Subcutaneous abdominal adipose tissue (tissue), 5 donors: ENCODE measurements around the gene SLC41A1.

Experiments used
- H3K27ac ChIP-seq: one replicate; pipeline ENCODE4 v1.7.0; 2013; ENCODE audit warnings: low read depth, mild to moderate bottlenecking, inconsistent platforms, low read length, moderate library complexity
- H3K27me3 ChIP-seq, 5 donors: one replicate each; pipeline ENCODE4 v1.7.0; 2013; ENCODE audit warnings: low read length in 5 of 5, inconsistent platforms in 1 of 5; ENCODE audit not compliant: control insufficient read depth in 5 of 5, insufficient read depth in 4 of 5
- H3K36me3 ChIP-seq, 5 donors: one replicate each; pipeline ENCODE4 v1.7.0; 2013; ENCODE audit warnings: low read length in 5 of 5; ENCODE audit not compliant: control insufficient read depth in 5 of 5, insufficient read depth in 5 of 5
- H3K4me1 ChIP-seq, 5 donors: one replicate each; pipeline ENCODE4 v1.7.0; 2013; ENCODE audit warnings: low read length in 5 of 5, mild to moderate bottlenecking in 3 of 5, moderate library complexity in 1 of 5; ENCODE audit not compliant: control insufficient read depth in 5 of 5, insufficient read depth in 5 of 5
- H3K4me3 ChIP-seq, 5 donors: one replicate each; pipeline ENCODE4 v1.7.0; 2013; ENCODE audit warnings: low read length in 5 of 5, low read depth in 1 of 5
- H3K9ac ChIP-seq, 5 donors: one replicate each; pipeline ENCODE4 v1.7.0; 2013; ENCODE audit warnings: low read length in 5 of 5, mild to moderate bottlenecking in 4 of 5, moderate library complexity in 3 of 5
- H3K9me3 ChIP-seq, 5 donors: one replicate each; pipeline ENCODE4 v1.7.0; 2013; ENCODE audit warnings: low read length in 5 of 5; ENCODE audit not compliant: control insufficient read depth in 5 of 5
- donor health status: healthy.
- donor health status: healthy.
- donor health status: healthy.
- donor health status: healthy.
- donor health status: healthy.

SLC41A1 gene

GRCh38 chr1:205809469-205809868 is 3.5 kb downstream of the SLC41A1 start:
- H3K4me1 ChIP-seq, result peaks cover 9 to 64% (median 53%) of the 10 kb centered on the region in 5 donors
- no peaks in the 10 kb centered on the region for H3K9me3 ChIP-seq
- no peak overlapping the region for H3K9ac ChIP-seq
- peaks cover 0 to 17% (median 13%) of the 10 kb centered on the region in 5 donors for H3K36me3 ChIP-seq
- H3K4me3 ChIP-seq, result peak overlapping the region in 2 of 5 donors; percentile 2 to 32
- H3K27ac ChIP-seq, result no peak overlapping the region
- no peaks in the 10 kb centered on the region for H3K27me3 ChIP-seq

DNA sequence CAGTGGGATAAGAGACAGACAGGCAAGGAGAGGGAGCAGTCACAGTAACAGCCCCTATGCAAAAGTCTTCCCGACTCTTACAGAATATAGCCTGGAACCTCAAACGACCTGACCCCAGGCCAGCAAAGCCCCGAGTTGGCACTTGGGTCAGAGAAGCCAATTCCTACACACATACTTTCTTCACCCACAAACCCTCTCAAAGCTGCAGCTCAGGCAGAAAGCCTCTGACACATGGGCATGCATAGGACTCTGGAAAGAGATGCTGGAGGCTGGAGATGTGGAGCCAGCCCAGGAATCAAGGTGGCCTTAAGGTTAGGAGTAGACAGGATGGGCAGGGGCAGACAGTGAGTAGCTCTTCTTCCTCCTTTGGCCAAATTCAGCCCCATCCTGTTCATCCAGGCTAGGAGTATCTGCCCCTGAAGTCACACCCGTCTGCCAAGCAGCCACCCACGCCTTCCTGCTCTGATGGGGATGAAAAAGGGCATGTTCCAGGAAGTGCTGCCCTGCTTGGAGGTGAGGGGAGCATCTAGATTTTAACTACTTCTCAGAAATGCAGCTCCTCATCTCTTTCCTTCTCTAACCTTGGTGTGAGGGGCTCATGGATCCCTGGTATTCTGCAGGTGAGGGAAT is 7.8 kb downstream of the SLC41A1 start:
- no peaks in the 10 kb centered on the region for H3K27me3 ChIP-seq
- peaks cover 0 to 22% (median 14%) of the 10 kb centered on the region in 5 donors for H3K36me3 ChIP-seq
- no peaks in the 10 kb centered on the region for H3K9me3 ChIP-seq
- H3K4me3 ChIP-seq, result no peak overlapping the region
- H3K27ac ChIP-seq, result no peak overlapping the region
- H3K4me1 ChIP-seq, result peaks cover 4 to 33% (median 23%) of the 10 kb centered on the region in 5 donors
- H3K9ac ChIP-seq, result peak overlapping the region in 1 of 5 donors; percentile 4

DNA sequence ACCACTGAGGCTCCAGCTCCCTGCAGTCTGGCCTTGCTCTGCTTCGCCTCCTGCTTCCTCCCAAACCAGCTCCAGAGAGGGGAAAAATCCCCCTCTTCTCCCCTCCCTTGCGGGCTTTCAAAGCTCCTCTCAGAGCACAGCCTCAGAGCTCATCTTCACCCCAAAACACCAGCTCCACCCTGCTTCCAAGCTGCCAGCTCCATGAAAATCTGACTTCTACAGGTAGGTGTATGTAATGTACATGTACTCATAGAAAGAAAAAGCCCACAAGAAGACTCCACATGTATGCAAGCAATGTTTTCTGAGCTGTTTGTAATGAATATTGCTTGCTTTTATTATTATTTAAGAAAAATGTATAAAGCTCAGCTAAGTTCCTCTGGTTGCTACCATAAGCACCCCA is 8.4 kb downstream of the SLC41A1 start:
- Histone ChIP-seq H3K27me3 (no peaks in the 10 kb centered on the region), H3K4me1 (peaks cover 0 to 27% (median 17%) of the 10 kb centered on the region in 5 donors), H3K4me3 (no peak overlapping the region), H3K9ac (no peak overlapping the region), H3K27ac (no peak overlapping the region), H3K9me3 (no peaks in the 10 kb centered on the region), H3K36me3 (peaks cover 0 to 22% (median 15%) of the 10 kb centered on the region in 5 donors)

DNA sequence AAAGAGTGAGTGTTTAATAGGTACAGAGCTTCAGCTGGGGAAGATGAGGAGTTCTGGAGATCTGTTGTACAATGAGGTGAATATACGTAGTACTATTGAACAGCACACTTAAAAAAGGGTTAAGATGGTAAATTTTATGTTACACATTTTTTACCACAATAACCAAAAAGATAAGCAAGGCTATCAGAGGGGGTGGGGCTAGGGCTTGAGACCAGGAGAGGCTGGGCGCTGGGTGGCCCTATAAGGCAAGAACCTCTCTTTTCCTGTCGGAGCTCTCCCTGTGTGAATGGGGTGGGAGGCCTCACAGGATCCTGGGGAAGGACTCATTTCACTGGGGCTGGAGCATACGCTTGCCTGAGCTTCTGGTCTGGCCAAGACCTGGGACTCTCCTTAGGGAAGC is 9.0 kb downstream of the SLC41A1 start:
- H3K27ac ChIP-seq, result no peak overlapping the region
- no peaks in the 10 kb centered on the region for H3K27me3 ChIP-seq
- H3K4me3 ChIP-seq, result no peak overlapping the region
- H3K9ac ChIP-seq, result no peak overlapping the region
- no peaks in the 10 kb centered on the region for H3K9me3 ChIP-seq
- H3K4me1 ChIP-seq, result peaks cover 0 to 21% (median 12%) of the 10 kb centered on the region in 5 donors
- H3K36me3 ChIP-seq, result peaks cover 0 to 28% (median 21%) of the 10 kb centered on the region in 5 donors

- no peak overlapping the region for H3K9ac ChIP-seq
Measured at GRCh38 chr1:205802060-205802459, 10.9 kb downstream of the SLC41A1 start.

DNA sequence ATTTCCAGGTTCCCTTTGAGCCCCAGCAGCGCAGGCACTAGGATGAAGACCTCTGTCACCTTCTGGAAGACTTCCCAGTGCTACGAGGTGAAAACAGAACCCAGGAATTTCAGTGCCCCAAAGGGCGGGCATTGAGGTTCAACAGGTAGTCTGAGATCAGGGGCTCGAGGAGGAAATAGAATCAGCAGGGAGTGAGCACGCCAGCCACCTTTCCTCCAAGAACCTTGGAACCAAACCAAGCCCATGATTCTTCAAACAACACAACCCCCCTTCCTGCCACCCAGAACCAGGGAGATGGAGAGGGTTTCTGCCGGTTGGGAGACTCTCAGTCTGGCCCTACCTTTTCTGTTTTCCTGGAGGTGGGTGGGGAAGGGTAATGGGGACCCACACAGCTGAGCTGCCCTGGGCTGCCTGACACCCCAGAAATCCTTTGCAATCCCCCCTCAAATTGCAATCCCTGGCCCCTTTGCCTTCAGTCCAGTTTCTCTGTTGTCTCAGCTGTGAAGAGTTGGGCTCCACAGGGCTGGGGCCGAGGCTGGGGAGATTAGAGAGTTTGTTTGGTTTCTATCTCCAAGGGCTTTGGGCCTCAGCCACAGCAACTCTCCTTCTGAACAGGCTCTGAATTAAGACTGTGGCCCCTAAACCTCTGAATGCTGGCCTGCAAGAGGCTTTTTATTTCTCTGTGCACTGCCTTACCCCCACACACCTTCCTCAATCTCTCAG is 11.9 kb downstream of the SLC41A1 start:
- Histone ChIP-seq H3K4me1 (peaks cover 0 to 10% (median 7%) of the 10 kb centered on the region in 5 donors), H3K27me3 (no peaks in the 10 kb centered on the region), H3K9ac (no peak overlapping the region), H3K27ac (no peak overlapping the region), H3K36me3 (peaks cover 7 to 52% (median 50%) of the 10 kb centered on the region in 5 donors), H3K9me3 (no peaks in the 10 kb centered on the region), H3K4me3 (no peak overlapping the region)

More at GRCh38 chr1:205802060-205802459, 10.9 kb downstream of the SLC41A1 start:
- Histone ChIP-seq H3K9me3 (no peaks in the 10 kb centered on the region), H3K27ac (no peak overlapping the region), H3K4me1 (peaks cover 0 to 11% (median 7%) of the 10 kb centered on the region in 5 donors), H3K27me3 (no peaks in the 10 kb centered on the region), H3K4me3 (no peak overlapping the region), H3K36me3 (peaks cover 2 to 43% (median 41%) of the 10 kb centered on the region in 5 donors)

DNA sequence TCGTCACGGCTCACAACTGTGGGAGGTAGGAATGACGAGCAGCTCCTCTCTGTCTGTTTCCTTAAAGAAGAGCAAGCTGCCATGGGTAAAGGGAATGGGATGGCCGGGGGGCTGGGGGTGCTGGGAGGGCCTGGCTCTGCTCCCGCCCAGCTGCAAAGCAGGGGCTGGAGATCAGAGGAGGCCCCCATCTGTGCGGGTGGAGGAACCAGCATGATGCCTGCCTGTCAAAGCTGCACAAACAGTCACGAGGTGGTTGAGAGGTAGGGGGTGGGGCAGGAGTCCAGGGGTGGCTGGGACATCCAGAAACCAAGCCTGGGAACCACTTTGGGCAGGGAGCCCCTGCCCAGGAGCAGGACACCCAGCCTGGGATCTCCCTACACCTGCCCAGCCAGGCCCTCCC is 12.6 kb downstream of the SLC41A1 start:
- no peak overlapping the region for H3K4me3 ChIP-seq
- no peaks in the 10 kb centered on the region for H3K9me3 ChIP-seq
- H3K4me1 ChIP-seq, result peaks cover 0 to 4% (median 3%) of the 10 kb centered on the region in 5 donors
- no peak overlapping the region for H3K27ac ChIP-seq
- H3K36me3 ChIP-seq, result peaks cover 7 to 59% (median 54%) of the 10 kb centered on the region in 5 donors
- no peak overlapping the region for H3K9ac ChIP-seq
- no peaks in the 10 kb centered on the region for H3K27me3 ChIP-seq

- no peaks in the 10 kb centered on the region for H3K4me1 ChIP-seq
- H3K36me3 ChIP-seq, result peaks cover 14 to 71% (median 69%) of the 10 kb centered on the region in 5 donors
- H3K27me3 ChIP-seq, result no peaks in the 10 kb centered on the region
- no peak overlapping the region for H3K4me3 ChIP-seq
- no peaks in the 10 kb centered on the region for H3K9me3 ChIP-seq
- H3K27ac ChIP-seq, result no peak overlapping the region
- no peak overlapping the region for H3K9ac ChIP-seq
Measured at GRCh38 chr1:205798577-205798976, 14.4 kb downstream of the SLC41A1 start.

GRCh38 chr1:205797168-205797567 is 15.8 kb downstream of the SLC41A1 start:
- H3K27ac ChIP-seq, result no peak overlapping the region
- no peak overlapping the region for H3K9ac ChIP-seq
- no peaks in the 10 kb centered on the region for H3K4me1 ChIP-seq
- H3K4me3 ChIP-seq, result no peak overlapping the region
- H3K9me3 ChIP-seq, result no peaks in the 10 kb centered on the region
- H3K27me3 ChIP-seq, result no peaks in the 10 kb centered on the region
- H3K36me3 ChIP-seq, result peaks cover 16 to 85% (median 76%) of the 10 kb centered on the region in 5 donors

DNA sequence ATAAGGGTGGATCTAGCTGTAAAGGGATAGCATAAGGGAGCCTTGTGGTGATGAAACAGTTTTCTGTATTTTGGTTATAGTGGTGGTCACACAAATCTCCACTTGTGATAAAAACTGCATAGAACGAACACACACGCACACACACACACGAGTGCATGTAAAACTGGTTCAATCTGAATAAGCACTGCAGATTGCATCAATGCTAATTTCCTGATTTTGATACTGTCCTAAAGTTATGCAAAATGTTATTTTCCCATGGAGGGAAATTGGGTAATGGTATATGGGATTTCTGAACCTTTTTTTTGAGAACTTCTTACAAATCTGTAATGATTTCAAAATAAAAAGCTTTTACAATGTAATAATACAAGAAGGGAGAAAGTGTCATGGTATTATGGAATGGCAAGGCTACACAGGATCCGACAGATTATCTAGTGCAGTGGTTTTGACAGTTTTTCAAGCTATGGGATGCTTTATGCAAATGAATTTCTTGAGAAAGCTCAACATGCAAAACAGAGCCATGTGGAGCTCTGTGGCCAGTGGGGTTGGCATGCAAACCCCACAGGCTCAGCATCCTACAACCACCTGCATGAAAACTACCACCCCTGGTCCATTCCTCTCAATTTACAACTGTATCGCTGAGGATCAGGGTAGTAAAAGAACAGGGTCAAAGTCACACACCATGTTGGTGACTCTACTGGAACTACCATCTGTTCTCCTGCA is 18.8 kb downstream of the SLC41A1 start:
- Histone ChIP-seq H3K36me3 (peaks cover 19 to 90% (median 74%) of the 10 kb centered on the region in 5 donors), H3K27me3 (no peaks in the 10 kb centered on the region), H3K4me3 (no peak overlapping the region), H3K9ac (peak overlapping the region in 1 of 5 donors; percentile 7), H3K4me1 (no peaks in the 10 kb centered on the region), H3K27ac (no peak overlapping the region), H3K9me3 (no peaks in the 10 kb centered on the region)
